CD4-positive, alpha-beta T cell treated with Interleukin-12 subunit alpha and Interleukin-12 subunit beta, for 1 hour (primary cell): ENCODE results near the gene CISD3.
A peak's percentile ranks its signal among the peaks of the same experiment; 100 is the strongest.

ENCODE experiments used
- DNase-seq: peaks from one replicate; pipeline ENCODE4 v3.0.0-alpha.2; 2020

CISD3 gene

DNA sequence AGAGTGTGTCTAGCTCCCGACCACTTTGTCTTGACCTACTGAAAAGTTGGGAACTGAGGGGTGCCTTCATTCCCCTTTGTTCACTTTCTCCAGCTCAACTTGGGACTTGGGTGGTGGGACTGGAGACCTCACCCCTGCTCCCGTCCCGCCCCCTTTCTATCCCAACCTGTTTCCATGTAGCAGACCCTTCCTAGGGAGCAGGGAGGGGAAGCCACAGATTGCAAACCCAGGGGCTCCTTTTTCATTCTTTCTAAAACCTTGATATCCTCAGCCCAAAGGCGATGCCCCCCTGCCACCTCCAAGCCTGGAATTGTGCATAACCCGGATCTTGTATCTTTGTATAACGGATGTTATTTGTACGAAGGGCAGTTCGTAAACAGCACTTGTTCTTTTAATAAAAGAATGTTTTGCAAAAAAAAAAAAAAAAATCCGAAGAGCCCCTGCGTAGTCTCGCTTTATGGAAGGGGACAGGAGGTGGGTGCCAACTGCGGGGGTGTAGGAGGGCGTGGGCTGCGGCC, 714 bp upstream of the CISD3 start:
- DNase-seq, result no peak

- no peak for DNase-seq
Observed at GRCh38 chr17:38730526-38731379, 612 bp downstream of the CISD3 start.

GRCh38 chr17:38731526-38732294, 1.6 kb downstream of the CISD3 start:
- DNase-seq, result no peak

- DNase-seq, result no peak
Observed at GRCh38 chr17:38732376-38733281, 2.5 kb downstream of the CISD3 start.

DNA sequence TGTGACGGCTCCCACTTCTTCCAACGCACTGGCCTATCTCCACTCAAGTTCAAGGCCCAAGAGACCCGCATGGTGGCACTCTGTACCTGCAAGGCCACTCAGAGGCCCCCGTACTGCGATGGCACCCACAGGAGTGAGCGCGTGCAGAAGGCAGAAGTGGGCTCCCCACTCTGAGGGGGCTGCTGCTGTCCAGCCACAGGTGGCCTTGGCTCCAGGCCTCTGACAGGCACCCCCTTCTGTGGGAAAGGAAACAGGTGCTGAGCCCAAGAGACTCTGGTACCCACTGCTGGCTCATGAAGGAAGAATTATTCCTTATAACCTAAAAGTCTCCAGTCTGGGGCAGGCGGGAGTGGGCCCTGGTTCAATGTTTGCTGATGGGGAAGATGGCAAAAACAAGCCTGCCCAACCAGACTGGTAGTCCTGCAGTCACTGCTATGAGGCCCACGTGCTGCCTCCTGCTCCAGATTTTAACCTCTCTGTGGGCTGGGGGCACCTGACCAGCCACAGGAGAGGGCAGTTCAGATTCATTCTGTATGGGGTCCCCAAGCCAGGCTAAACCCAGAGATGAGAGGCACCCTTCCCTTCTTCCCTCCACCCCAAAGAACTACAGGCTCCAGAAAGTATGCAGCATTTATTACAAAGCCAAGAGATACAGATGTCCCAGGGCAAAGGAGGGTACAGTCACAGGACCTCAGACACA, 3.3 kb downstream of the CISD3 start:
- no peak for DNase-seq

GRCh38 chr17:38733982-38734973, 4.1 kb downstream of the CISD3 start:
- DNase-seq, result no peak

DNA sequence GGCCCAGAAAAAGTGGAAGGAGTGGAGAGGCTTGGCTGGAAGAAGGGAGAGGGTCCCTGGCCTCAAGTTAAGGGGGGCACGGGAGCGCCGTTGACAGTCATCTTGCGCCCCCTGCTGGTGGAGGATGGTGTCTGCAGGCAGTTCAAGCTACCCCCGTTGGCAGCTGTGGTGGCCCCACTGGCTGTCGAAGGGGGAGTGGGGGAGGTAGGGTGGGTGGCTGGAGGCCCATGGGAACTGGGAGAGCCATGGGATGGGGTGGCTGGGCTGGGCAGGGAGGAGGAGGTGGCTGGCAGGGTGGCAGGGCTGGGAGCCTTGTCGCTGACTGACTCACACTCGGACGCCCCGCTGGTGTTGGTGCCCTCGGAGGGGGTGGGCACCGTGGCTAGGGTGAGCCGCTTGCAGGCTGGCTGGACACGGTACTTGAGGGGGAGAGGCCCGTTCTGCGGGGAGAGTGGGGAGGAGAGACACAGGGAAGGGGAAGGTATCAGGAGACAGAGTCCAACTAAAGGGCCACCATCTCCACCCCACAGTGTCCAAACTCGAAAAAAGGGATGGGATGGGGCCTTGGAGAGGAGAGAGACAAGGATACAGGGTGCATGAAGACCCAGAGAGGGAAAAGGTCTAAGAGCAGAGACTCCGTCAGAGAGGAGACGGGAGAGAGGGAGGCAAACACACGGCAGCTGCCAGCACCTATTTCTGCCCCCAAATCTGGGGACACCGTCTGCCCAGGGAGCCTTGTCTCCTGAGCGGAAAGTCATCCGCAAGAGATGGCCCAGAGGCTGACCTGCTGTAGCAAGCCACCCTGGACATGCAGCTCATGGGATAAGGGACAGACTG, 5.2 kb downstream of the CISD3 start:
- DNase-seq, result peak; percentile 74

DNA sequence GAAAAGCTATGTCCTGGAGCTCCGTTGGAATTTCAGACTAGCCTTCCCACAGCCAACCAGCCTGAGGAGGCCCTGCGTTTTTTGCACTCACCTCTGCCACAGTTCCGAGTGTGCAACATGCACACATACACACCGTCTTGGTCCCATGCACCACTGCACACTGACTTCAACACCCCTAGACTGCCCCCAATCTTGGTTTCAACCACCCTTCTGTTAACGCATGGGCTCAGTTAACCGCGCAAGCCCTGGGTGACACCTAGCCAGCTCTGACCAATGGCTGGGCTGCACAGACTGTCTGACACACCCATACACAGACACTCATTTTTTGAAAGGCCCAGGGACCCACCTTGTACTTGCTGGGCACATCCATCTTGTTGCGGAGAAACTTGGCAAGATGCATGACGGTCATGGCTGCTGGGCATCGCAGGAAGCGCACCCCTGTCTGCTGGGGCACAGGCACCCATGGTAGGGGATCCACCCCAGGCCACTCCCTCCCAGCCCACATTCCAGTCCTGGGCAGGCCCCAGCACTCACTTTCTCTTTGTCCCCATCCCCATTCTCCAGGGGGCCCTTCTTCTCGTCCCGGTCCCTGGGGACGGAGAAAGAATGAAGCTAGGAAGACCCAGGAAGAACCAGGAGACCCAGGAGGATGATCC, 8.0 kb downstream of the CISD3 start:
- DNase-seq, result no peak

- no peak for DNase-seq
Observed at GRCh38 chr17:38738686-38739085, 8.5 kb downstream of the CISD3 start.

DNA sequence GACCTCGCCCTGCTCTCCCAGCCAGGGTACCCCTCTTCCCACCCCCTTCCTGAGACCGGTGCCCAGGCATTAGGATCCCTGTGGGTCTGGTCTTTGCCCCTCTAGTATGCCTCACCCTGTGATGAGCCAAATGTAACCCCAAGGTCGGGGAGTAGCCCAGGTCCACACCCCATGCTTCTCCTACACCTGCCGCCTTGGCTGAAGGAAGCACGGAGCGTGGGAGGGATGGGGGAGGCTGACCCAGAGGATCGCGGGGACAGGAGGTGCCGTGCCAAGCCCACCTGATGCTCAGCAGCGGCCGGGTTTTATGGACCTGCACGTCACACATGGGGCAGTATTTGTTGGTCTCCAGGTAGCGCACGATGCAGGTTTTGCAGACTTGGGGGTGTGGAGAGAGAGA, 9.2 kb downstream of the CISD3 start:
- DNase-seq, result no peak

DNA sequence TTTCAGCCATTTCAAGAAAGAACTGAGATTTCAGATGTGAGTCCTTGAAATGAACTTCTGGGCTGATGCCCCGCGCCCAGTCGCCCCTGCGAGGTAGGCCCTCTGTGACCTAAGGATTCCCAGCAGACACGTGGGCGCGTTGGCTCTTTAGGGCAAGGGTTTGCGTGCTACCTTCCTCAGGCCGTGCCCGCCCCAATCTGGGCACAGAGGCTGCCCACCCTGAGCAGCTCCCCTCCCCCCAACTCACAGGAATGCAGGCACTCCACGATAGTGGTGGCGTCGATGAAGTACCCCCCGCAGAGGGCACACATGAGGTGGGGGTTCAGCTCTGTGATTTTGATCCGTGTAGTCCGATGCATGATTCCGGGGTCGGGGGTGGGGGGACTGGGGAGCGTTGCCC, 9.9 kb downstream of the CISD3 start:
- no peak for DNase-seq

GRCh38 chr17:38740806-38741205, 10.7 kb downstream of the CISD3 start:
- no peak for DNase-seq

GRCh38 chr17:38741461-38741860, 11.3 kb downstream of the CISD3 start:
- no peak for DNase-seq

GRCh38 chr17:38741921-38742410, 11.8 kb downstream of the CISD3 start:
- DNase-seq, result no peak

DNA sequence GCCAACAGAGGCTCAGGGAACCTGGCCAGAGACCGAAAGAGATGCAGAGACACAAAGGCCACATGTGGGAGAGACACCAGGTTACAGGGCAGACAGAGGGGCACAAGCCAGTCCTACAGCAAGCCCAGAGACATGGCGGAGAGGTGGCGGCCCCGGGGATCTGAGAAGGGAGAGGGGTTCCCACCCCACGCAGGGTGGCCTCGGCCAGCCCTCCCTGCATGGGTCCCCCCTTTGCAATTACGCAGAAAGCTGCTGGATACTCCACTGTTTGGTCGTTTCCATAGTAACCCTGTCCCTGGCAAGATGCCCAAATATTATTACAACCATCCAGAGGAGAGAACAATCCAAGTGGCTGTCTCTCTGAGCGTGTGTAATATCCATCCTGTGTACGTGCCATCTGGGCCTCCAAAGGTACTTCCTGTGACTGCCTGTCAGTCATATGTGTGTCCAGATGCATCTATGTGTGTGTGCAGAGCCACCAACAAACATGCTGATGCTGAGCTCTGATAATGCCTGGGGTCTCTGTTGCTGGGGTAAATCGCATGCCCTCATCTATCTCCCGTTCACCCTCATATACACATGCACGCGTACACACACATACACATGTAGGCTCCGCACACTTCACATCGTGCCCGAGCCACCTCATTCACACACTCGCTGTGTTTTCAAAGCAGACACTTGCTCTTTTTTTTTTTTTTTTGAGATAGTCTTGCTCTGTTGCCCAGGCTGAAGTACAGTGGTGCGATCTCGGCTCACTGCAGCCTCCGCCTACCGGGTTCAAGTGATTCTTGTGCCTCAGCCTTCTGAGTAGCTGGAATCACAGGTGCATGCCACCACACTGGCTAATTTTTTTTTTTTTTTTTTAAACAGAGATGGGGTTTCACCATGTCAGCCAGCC, 12.5 kb downstream of the CISD3 start:
- DNase-seq, result no peak

- DNase-seq, result no peak
Observed at GRCh38 chr17:38743556-38744171, 13.5 kb downstream of the CISD3 start.

GRCh38 chr17:38745545-38745944, 15.4 kb downstream of the CISD3 start:
- no peak for DNase-seq
